PFSK-1 (cell line): ENCODE data around the gene OSBPL6.
A peak's percentile ranks its signal among the peaks of the same experiment; 100 is the strongest.

Experiments used
- FOXP2 ChIP-seq: optimal IDR thresholded peaks from 2 replicates; pipeline ENCODE3; 2011; ENCODE audit warnings: borderline replicate concordance, control low read depth, inconsistent platforms; ENCODE audit not compliant: insufficient read depth; ENCODE audit errors: extremely low read length, extremely low read depth
- POLR2AphosphoS5 ChIP-seq: IDR thresholded peaks from 2 replicates; pipeline ENCODE4 v1.6.1; 2012; ENCODE audit warnings: low read depth, mild to moderate bottlenecking, control low read depth, low read length, moderate library complexity
- SIN3A ChIP-seq: IDR thresholded peaks from 2 replicates; pipeline ENCODE4 v1.6.1; 2012; ENCODE audit warnings: mild to moderate bottlenecking, low read length, moderate library complexity, borderline replicate concordance; ENCODE audit not compliant: insufficient read depth
- TAF1 ChIP-seq: IDR thresholded peaks from 2 replicates; pipeline ENCODE4 v1.6.1; 2012; ENCODE audit warnings: low read length, control low read depth, borderline replicate concordance; ENCODE audit not compliant: insufficient read depth
- TF ChIP-seq, protein P1 (sequence below), 2 experiments: IDR thresholded peaks; 2 replicates each; pipeline versions ENCODE4 v1.6.1 to v1.8.0; 2011 to 2012; ENCODE audit warnings: low read depth in 2 of 2, low read length in 2 of 2, control low read depth in 1 of 2, inconsistent platforms in 1 of 2, mild to moderate bottlenecking in 1 of 2, moderate library complexity in 1 of 2; ENCODE audit not compliant: insufficient read depth in 1 of 2

Gene OSBPL6

DNA sequence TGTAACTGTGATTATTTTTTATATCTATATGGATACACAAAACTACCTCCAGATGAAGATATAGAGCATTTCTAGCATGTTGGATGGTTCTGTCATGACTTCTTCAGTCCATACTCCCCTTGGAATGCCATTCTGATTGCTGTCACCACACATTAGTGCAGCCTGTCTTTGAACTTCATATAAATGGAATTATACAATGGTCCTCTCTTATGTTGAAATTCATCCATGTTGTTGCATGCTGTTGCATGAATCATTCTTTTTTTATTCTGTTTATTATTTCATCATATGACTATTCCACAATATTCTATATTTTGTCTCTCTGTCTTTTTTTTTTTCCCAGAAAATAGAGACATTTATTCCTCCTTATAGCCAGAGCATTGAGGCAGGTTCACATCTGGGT, 74.1 kb downstream of the OSBPL6 start:
- TF ChIP-seq SIN3A (no peak), FOXP2 (no peak), TAF1 (no peak), POLR2AphosphoS5 (no peak)
- TF ChIP-seq, protein P1, sequence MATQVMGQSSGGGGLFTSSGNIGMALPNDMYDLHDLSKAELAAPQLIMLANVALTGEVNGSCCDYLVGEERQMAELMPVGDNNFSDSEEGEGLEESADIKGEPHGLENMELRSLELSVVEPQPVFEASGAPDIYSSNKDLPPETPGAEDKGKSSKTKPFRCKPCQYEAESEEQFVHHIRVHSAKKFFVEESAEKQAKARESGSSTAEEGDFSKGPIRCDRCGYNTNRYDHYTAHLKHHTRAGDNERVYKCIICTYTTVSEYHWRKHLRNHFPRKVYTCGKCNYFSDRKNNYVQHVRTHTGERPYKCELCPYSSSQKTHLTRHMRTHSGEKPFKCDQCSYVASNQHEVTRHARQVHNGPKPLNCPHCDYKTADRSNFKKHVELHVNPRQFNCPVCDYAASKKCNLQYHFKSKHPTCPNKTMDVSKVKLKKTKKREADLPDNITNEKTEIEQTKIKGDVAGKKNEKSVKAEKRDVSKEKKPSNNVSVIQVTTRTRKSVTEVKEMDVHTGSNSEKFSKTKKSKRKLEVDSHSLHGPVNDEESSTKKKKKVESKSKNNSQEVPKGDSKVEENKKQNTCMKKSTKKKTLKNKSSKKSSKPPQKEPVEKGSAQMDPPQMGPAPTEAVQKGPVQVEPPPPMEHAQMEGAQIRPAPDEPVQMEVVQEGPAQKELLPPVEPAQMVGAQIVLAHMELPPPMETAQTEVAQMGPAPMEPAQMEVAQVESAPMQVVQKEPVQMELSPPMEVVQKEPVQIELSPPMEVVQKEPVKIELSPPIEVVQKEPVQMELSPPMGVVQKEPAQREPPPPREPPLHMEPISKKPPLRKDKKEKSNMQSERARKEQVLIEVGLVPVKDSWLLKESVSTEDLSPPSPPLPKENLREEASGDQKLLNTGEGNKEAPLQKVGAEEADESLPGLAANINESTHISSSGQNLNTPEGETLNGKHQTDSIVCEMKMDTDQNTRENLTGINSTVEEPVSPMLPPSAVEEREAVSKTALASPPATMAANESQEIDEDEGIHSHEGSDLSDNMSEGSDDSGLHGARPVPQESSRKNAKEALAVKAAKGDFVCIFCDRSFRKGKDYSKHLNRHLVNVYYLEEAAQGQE (IDR thresholded peaks at IDR 0.05; ENCODE audit: insufficient read depth in 1 of 2, low read depth in 2 of 2, low read length in 2 of 2): no peak

DNA sequence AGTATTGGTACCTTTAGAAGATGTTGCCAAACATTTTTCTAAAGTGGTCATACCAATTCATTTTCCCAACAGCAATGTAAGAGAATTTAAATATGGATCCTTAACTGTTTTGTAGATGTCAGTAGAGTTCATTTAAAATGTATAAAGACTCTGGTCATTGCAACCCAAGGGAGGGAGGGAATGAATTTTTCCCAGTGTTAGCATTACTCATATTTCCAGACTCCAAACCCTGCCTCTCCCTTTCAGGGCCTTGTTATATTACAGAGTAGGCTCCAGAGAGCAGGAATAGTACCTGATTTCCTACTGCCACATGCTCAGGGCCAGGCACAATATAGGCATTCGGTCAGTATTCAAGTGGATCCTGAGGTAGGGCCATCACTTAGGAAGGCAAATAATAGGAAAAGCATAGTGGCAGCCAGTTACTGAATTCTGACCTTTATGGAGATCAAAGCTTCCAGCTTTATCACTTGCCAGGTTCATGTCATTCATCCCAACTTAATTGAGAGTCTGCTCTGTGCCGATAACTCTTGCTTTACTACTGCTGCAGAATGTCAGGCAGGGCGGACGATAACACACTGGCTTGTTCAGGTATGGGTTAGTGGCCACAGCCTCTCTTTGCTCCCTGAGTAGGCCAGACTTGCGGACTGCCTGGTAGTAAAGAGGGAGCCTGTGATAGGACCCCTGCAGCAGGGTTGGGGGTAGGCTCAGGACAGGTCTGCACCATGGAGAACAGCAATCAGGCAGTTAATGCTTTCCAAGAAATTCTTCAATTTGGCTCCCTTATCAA, 75.3 kb downstream of the OSBPL6 start:
- TF ChIP-seq SIN3A (no peak), POLR2AphosphoS5 (no peak), FOXP2 (no peak), TAF1 (no peak)
- TF ChIP-seq, protein P1 (IDR thresholded peaks at IDR 0.05; ENCODE audit: insufficient read depth in 1 of 2, low read depth in 2 of 2, low read length in 2 of 2): no peak

DNA sequence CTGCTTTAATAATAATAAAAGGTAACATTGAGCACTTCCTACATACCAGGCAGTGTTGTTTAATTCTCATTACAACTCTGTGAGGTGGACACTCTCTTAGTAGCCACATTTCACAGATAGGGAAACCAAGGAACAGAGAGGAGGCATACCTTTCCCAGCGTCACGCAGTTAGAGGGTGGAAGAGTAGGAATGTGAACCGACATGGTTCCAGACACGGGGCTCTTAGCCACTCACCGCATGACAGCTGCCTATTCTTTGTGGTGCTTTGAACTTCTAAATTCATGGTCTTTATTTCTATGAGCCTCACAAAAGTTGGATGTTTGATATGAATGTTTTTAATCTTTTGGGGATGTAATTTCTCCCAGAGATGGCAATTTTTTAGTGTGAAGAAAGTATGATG, 76.0 kb downstream of the OSBPL6 start:
- no peak for TF ChIP-seq FOXP2
- no peak for TF ChIP-seq POLR2AphosphoS5
- TF ChIP-seq, protein P1 (IDR thresholded peaks at IDR 0.05; ENCODE audit: insufficient read depth in 1 of 2, low read depth in 2 of 2, low read length in 2 of 2): no peak
- no peak for TF ChIP-seq SIN3A
- no peak for TF ChIP-seq TAF1

DNA sequence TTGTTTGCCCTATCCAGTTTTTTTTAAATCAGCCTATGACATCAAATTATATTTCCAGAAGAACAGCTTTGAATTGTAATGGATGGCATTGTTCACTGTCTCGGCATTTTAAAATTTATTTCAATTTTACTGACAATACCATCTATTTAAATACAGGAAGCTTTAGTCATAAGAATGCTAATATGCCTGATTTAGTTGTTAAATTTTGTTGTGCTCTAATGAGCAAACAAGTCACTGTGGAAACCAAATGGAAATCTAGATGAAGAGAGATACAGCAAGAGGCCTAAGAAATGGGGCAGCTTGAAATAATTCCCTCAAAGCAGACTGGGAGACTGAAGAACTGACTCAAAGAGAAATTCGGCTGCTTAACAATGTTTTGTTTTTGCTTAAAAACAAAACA, 76.8 kb downstream of the OSBPL6 start:
- TF ChIP-seq FOXP2: no peak
- TF ChIP-seq, protein P1 (IDR thresholded peaks at IDR 0.05; ENCODE audit: insufficient read depth in 1 of 2, low read depth in 2 of 2, low read length in 2 of 2): no peak

DNA sequence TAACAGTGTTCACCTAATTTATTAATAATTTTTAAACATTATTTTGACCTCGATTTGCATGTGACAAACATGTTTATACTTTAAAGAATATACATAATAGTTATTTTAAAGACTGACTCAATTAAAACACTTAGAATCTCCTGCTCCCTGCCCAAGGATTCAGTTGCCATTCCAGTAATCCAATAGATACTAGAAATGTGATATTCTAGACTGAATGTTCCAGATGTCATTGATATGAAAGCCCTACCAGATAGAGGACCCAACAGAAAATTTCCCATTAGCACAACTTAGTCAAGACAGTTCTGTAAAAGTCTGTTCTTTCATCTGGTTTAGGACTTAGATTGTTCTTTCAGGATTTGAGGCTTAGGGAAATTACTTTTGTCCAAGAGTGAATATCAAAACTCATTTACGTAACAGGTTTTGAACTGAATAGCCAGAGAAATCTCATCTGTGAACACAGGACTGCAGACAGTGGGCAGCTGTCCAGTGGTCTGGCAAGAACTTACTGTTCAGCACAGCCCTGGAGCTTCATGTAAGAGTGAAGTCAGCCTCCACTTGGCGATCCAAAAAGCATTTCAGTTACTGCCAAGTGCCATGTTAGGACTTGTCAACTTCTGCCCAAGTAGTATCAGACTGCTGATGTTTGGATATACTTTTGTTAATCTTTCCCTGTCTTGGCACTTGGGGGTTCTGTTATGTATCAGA, 77.5 kb downstream of the OSBPL6 start:
- TF ChIP-seq FOXP2 (no peak), TAF1 (no peak), POLR2AphosphoS5 (no peak), SIN3A (no peak)
- TF ChIP-seq, protein P1 (IDR thresholded peaks at IDR 0.05; ENCODE audit: insufficient read depth in 1 of 2, low read depth in 2 of 2, low read length in 2 of 2): 0 out of 4 replicates have a peak, but pooled peaks of 1 of the 2 experiments have one; percentile 51
